Ishikawa (cell line): ENCODE measurements around the gene CDK1.

Experiments used
- EP300 ChIP-seq: IDR thresholded peaks from 2 replicates; pipeline ENCODE4 v1.6.1; 2012; ENCODE audit warnings: borderline replicate concordance
- RAD21 ChIP-seq: IDR thresholded peaks from 2 replicates; pipeline ENCODE4 v1.6.1; 2012; ENCODE audit warnings: low read depth
- TAF1 ChIP-seq: IDR thresholded peaks from 2 replicates; pipeline ENCODE4 v1.6.1; 2012; ENCODE audit warnings: low read depth, mild to moderate bottlenecking
- TCF12 ChIP-seq: IDR thresholded peaks from 2 replicates; pipeline ENCODE4 v1.6.1; 2012; ENCODE audit warnings: low read depth
- TF ChIP-seq, protein P1 (sequence below): IDR thresholded peaks from 2 replicates; pipeline ENCODE4 v1.6.1; 2012
- TF ChIP-seq, protein P2 (sequence below): IDR thresholded peaks from 2 replicates; pipeline ENCODE4 v1.6.1; 2012; ENCODE audit warnings: low read depth, mild to moderate bottlenecking

DNA sequence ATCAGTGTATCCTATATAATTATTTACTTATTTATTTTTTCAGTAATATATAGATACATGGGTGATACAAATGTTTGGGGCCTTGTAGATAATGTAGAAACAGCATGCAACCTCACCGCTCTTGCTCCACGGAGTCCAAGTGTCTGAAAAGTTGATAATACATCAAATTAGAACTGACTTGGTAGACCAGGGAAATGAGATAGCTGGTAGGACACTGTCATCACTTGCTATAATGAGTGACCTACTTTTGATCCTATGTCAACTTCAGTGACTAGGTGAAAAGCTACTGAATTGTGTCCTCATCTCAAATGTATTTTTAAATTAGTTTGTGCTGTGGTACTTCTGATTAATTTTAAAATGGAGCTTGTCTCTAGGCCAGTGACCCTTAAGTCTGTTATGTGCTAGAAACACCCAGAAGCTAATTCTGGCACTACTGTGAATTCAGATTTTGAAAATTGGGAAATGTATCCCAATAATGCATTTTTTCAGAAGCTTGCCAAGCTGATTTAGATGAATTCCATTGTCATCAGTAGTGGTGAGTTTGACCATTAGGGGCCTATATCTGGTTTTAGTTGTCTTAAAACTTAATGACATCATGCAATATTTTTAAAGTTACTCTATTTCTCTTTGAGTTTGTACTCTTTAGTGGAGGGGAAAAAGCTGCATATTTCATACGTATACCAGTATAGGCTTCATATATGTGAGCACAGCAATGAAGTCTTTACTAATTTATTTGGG, 17.4 kb downstream of the CDK1 start:
- TF ChIP-seq, protein P1, sequence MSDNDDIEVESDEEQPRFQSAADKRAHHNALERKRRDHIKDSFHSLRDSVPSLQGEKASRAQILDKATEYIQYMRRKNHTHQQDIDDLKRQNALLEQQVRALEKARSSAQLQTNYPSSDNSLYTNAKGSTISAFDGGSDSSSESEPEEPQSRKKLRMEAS = no peak
- TF ChIP-seq TAF1 (no peak), EP300 (no peak), TCF12 (no peak), RAD21 (no peak)
- TF ChIP-seq, protein P2, sequence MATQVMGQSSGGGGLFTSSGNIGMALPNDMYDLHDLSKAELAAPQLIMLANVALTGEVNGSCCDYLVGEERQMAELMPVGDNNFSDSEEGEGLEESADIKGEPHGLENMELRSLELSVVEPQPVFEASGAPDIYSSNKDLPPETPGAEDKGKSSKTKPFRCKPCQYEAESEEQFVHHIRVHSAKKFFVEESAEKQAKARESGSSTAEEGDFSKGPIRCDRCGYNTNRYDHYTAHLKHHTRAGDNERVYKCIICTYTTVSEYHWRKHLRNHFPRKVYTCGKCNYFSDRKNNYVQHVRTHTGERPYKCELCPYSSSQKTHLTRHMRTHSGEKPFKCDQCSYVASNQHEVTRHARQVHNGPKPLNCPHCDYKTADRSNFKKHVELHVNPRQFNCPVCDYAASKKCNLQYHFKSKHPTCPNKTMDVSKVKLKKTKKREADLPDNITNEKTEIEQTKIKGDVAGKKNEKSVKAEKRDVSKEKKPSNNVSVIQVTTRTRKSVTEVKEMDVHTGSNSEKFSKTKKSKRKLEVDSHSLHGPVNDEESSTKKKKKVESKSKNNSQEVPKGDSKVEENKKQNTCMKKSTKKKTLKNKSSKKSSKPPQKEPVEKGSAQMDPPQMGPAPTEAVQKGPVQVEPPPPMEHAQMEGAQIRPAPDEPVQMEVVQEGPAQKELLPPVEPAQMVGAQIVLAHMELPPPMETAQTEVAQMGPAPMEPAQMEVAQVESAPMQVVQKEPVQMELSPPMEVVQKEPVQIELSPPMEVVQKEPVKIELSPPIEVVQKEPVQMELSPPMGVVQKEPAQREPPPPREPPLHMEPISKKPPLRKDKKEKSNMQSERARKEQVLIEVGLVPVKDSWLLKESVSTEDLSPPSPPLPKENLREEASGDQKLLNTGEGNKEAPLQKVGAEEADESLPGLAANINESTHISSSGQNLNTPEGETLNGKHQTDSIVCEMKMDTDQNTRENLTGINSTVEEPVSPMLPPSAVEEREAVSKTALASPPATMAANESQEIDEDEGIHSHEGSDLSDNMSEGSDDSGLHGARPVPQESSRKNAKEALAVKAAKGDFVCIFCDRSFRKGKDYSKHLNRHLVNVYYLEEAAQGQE = no peak
